Raji (cell line): ENCODE measurements around the gene PAH.

Source experiments
- POLR2A ChIP-seq: IDR thresholded peaks from 2 replicates; pipeline ENCODE4 v1.6.1; 2011; ENCODE audit warnings: low read depth, low read length, control low read depth; ENCODE audit not compliant: insufficient read depth

Gene PAH

DNA sequence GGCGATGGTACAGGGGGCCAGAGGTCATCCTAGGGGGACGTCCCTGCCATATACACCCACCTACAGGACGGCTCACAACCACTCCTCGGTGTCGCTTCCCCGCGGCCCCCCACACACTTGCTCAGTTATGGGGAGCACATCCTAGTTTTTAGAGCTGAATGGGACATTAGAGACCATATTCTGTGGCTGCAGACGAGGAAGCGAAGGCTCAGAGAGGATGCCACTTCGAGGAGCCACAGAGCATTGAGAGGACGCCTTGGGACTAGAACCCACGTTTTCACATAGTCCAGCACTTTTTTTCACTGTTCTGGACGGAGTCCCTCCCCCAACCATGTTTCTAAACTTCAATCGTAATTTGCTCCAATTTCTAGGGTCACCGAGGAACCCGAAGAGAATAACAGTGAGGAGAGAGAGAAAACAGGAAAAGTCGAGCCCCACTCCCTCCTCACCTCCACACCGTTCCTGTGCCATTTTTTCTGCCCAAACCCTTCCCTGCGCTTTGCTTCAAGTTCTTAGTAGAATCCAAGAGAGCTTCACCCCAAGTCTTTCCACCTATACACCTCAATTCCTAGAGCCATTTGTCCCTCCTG, 39.8 kb upstream of the PAH start:
- TF ChIP-seq POLR2A = no peak

DNA sequence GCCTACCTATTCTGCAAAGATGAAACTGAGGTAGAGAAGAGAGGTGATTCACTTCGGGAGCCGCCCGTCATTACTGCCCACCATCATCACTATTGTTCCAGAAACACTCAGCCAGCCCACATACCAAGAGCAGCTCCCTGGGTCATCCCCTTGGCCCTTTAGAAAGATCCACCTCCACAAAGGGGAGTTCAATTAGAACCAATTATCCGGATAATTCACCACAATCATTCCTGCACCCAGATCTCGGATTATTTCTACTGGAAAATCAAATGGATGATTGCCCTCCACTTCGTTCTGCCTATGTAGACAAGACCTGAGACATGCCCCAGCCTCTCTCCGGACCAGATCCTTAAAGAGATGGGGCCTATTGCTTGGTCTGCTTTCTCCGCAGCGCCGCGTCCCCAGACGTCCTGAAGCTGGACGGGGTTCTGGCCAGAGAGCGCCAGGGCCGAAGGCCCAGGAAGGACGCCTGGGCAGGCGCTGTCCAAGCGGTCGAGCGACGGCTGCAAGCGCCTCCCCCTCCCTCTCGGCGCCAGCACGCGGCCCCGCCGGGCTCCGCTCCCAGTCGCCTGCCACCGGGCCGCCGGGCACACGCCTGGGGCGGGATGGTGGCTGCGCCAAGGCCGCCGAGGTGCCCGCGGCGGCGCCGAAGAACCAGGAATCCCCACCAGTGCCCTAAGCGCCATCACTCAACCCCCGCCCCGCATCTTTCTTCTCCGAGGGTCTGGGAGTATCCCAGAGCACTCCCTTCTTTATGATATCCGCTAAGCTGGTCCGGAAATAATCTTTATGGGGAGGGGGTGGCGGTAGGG, 39.1 kb upstream of the PAH start:
- TF ChIP-seq POLR2A = no peak

DNA sequence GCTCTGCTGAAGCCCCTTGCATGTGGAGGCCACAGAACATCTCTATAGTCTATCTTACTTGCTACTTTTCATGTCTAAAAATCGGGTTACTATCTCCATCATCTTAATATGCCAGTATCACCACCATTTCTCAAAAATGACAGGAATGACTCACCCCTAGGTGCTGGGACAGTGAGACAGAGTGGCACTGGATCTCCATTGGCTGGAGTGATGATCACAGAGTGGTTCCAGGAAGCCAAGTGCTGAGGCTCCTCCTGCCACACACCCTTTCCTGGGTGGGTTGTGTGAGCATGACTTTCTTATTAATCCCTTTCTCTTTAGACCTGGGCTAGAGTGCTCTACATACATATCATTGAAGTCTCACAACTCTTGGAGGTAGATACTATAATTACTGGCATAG, 37.1 kb upstream of the PAH start:
- TF ChIP-seq POLR2A = no peak

DNA sequence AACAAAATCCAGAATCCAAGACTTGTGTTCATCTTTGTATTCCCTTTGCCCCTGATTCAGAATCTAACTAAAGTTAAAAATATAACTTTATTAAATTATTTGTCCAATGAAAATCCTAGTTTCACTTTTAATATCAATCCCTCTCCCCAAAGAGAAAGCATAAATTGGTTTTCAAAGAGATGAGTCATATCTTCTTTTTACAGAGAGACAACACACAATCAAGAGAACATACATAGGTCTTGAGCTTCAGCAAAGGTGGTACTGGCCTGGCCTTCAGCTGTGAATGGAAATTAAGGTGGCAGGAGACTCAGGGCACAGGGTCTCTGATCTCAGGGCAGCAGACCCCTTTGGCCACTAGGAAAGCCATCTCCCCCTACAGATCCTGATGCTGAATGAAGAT, 36.2 kb upstream of the PAH start:
- TF ChIP-seq POLR2A = no peak

DNA sequence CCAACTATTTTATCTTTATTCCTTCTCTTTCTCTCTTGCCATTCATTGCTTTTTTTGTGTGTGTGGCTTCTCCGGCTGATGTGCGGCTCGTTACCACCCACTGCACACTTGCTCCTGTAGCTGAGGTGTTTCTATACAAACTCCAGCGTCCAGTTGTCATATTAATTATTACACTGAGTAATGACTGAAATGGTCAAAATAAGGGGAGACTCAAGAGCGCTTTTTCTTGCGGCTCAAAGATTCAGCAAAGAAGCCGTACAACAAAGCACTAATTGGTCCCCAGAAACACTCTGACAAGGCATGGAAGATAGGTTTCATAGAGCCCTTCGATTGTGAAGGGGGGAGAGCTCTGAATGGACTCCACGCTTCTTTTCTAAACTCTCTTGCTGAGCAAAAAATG, 34.8 kb upstream of the PAH start:
- TF ChIP-seq POLR2A = no peak

DNA sequence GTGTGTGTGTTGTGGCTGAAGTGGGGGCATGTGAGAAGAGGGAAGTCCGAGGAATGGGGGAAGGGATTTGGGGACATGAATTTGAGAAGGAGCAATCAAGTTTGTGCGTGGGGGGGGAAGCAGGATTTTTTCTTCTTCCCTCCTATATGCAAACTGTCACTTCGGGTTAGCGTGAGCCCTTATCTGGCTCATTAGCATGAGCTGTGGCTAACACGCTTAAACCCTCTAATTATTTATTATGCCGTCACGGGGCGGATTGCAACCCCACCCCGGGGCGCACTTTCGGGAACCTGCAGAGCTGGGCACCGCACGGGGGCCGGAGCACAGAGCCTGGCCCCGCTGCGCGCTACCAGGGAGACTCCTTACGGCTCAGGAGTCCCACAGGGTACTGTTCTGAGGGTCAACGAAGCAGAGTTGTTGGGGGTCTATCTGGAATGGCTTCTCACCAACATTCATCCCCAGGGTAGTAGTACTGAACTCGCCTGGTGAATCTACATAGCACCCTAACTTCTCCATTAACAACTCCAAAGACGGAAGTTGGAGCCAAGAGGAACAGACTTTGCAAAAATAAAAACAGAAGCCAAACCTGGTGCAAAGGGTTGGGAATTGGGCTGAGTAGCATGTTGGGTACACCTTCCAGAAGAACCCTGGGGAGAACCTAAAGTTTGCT, 34.0 kb upstream of the PAH start:
- TF ChIP-seq POLR2A = no peak

DNA sequence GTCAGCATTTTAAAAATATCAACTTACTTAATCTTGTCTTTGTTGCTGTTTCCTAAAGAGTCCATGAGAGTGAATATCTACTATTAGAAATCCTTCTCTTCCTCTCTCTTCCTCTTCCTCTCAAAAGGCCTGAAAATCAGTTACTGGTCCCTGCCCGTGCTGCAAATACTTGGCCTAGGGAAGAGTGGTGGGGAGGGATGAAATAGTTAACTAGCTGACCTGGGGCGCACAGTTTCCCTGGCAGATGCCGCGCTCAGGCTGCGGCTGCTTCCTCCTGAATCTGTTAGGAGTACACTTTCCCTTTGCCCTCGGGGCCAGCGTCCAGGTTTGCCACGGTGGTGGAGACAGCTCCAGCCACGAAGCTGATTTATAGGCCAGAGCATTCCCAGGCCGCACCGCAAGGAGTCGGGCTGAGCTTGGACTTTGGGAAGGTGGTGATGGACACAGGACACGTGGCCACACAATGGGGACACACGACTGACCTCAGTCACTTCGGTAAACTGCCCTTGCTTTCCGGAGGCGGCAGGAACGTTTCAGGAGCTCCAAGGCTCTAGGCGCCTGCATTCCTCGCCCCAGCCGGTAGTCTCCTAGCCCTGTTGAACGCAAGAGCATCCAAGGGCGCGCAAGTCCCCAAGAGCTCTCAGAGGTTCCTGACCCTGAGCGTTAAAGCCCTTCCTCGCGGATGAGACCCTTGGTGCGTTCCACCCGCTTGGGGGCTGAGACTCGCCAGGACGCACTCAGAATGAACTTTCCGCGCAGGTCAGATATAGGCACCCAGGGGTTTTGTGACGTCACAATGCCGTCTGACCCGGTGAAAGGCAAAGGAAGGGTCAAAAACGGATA, 33.3 kb upstream of the PAH start:
- TF ChIP-seq POLR2A = no peak

DNA sequence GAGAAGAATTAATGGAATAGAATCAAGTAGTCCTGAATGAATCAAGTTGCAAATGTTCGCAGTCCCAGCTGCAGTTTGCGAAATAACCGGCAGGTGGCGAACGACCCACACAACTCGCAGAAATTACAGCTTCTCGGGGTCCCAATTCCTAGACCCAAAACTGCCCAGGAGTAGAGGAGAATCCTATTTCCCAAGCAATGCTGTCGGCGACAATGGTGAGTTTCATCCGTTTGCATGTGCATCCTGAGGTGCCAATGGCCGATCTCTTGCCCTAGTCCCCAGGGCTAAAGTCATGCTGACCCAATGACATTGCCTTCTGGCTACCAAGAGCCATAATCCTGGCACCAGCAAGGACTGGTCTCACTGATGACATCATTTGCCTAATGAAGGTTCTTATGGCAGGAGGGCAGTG, 31.9 kb upstream of the PAH start:
- TF ChIP-seq POLR2A = no peak

DNA sequence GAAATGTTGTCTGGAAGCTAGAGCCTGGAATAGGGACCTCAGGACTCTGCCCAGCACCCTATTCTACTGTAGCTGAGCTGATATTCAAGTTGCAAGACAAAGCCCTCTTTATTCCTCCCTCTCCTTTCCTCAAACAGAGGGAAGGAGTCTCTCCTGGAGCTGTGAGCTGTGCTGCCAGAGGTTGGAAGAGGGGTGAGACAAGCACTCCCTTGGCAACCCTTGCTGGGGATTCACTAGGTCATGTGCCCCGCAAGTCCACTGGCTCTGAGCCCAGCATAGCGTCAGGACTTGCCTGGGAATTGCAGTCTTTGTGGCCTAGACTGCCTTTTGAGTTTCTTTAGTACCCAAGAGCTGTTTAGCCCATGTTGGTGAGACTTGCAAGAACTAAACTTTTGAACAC, 29.0 kb upstream of the PAH start:
- TF ChIP-seq POLR2A = no peak

DNA sequence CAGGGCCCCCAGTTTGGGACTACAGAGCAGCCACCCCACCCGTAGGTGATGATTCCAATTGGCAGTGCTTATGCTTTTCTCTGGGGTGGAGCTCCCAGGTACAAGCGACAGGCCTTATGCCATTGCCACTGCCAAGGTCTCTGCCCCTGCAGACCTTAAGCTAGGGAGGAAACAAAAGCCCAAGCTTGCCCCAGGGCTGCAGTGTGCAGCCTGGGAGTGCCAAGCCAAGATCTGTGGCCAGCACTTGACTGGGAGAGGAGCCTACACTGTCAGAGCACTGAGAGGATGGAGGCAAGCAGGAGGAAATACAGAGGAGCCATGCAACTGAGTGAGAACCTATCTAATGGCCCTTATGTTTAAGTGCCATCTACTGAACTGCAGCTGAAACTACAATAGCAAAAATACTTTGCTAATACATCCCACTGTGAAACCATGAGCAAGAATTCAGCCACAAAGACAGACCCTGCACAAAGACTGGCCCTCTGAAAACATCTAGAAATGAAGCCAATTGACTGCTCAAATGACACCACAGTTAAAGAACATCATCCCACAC, 22.7 kb upstream of the PAH start:
- TF ChIP-seq POLR2A = no peak

DNA sequence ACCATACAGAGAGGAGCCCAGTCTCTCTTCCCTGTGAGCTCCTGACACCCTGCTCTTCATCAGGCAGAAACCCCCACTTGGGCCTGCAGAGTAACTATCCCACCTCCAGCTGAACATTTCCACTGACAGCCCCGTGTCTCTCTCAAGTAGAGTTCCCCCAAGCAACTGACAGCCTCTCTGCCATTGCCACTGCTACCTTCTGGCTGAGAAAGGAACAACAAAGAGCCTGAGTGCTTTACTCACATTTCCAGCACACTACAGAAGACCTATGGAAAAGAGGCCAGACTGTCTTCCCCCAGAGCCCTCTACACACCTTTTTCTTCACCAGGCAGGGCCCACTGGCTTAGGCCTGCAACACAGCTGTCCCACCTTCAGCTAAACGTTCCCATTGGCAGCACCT, 22.0 kb upstream of the PAH start:
- no peak for TF ChIP-seq POLR2A

DNA sequence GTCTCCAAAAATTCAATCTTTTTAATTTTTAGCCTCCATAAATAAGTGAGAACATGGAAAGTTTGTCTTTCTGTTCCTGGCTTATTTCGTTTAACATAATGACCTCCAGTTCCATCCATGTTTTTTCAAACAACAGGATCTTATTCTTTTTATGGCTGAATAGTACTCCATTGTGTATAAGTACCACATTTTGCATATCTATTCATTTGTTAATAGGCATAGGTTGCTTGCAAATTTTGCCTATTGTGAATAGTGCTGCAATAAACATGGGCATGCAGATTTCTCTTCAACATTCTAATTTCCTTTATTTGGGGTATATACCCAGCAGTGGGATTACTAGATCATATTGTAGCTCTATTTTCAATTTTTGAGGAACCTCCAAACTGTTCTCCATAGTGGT, 16.1 kb upstream of the PAH start:
- TF ChIP-seq POLR2A = no peak

DNA sequence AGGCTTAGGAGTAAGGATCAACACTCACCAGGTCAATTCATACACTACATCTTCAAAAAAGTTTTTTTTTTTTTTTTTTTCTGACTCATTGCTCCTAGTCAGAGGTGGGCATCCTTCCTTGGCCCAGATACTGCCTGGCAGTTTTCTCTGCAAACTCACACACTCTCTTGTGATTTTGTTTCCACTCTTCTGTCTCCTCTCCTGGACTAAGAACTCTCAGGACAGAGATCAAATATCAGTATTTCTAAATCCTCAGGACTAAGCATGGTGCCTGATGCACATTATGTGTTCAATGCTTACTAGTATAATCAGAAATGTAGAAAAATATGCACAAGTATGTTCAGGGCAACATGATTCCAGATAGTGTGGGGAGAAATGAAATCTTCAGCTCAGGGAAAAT, 10.2 kb upstream of the PAH start:
- no peak for TF ChIP-seq POLR2A

DNA sequence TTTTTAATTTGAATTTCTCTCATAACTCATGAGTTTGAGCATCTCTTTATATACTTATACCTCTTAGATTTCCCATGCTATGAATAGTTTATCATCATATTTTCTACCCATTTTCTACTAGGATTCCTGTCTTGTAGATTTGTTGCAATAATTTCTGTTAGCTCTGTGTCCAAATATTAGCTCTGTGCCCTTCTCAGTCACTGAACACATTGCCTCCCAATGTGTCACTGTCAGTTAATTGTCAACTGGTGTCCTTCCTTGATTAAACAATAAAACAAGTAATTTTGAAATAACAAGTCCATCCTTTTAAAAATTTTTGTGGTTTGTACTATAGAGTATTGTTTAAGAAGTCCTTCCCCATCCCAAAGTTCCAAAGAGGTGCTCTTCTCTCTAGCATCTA, 4.2 kb upstream of the PAH start:
- TF ChIP-seq POLR2A = no peak

DNA sequence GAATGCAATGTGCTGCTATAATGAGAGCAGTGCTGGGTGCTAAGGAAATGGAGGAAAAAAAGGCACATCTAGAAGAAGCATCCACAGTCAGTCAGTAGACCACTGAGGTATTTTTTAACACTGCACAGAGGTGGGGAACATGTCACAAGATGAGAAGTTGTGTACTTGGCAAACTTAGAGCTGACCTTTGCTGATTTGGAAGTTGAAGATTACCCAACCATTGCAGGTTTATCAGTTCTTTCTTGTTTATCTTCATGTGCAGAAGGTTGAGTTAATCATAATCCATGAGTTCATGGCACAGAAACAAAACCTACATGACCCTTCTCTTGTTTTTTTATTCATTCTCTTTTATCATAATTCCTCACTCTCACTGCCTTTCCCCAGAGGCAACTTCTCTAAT, 3.2 kb upstream of the PAH start:
- no peak for TF ChIP-seq POLR2A
